Activated T-cell treated with anti-CD3 and anti-CD28 coated beads, Interleukin-2, amount 50 U/mL, for 4 hours (primary cell): ENCODE data around the gene HFM1. TPM values are rescaled to one million over a fixed set of nuclear protein-coding genes. Genes with fewer than 3 reads are reported as not detected.
"Not testable (repeated sequence)": the region's sequence is repeated elsewhere in the genome, so short reads cannot be mapped to it uniquely, and the experiment has no call there.

ENCODE experiments used
- ATAC-seq, 2 donors: fragments of 200-7000 bp; cut with Tn5 transposase; one replicate each; pipeline ENCODE4 v1.10.0; 2021
- DNase-seq: peaks from one replicate; pipeline ENCODE4 v3.0.0-alpha.2; 2020
- H3K27me3 Mint-ChIP-seq: one replicate; pipeline ENCODE4 v1.8.0; 2021; ENCODE audit warnings: low read depth, mixed read lengths
- H3K36me3 Mint-ChIP-seq: one replicate; pipeline ENCODE4 v1.8.0; 2022; ENCODE audit warnings: mixed read lengths; ENCODE audit not compliant: insufficient read depth
- H3K4me1 Mint-ChIP-seq: one replicate; pipeline ENCODE4 v1.8.0; 2021; ENCODE audit warnings: low read depth, mixed read lengths
- H3K4me3 Mint-ChIP-seq: one replicate; pipeline ENCODE4 v1.8.0; 2021; ENCODE audit warnings: mild to moderate bottlenecking, moderate library complexity, mixed read lengths
- H3K9me3 Mint-ChIP-seq: one replicate; pipeline ENCODE4 v1.8.0; 2021; ENCODE audit warnings: mixed read lengths
- total RNA-seq, 3 donors: library from RNA; stranded (reverse); gene quantifications; one replicate each; pipeline ENCODE4 v1.2.1, GENCODE V29; 2021

HFM1 gene
- total RNA-seq, 3 donors from 2014 or later: 0.10 to 0.11 TPM; not detected in 1

- DNase-seq: no peak
- Mint-ChIP-seq H3K9me3 (no peaks in the 10 kb centered on the region), H3K27me3 (peaks cover 21% of the 10 kb centered on the region)
These were observed 6.3 kb downstream of the HFM1 start for GRCh38 chr1:91398291-91398690.

GRCh38 chr1:91397605-91398004 is 7.0 kb downstream of the HFM1 start:
- H3K4me1 Mint-ChIP-seq: no peaks in the 10 kb centered on the region

More at GRCh38 chr1:91398291-91398690, 6.3 kb downstream of the HFM1 start:
- H3K4me1 Mint-ChIP-seq: no peaks in the 10 kb centered on the region
- no peak overlapping the region for H3K4me3 Mint-ChIP-seq
- ATAC-seq: no peak
- no peaks in the 10 kb centered on the region for H3K36me3 Mint-ChIP-seq

GRCh38 chr1:91393042-91393441 is 11.6 kb downstream of the HFM1 start:
- no peak for ATAC-seq

More at GRCh38 chr1:91397605-91398004, 7.0 kb downstream of the HFM1 start:
- no peak for ATAC-seq
- Mint-ChIP-seq H3K9me3 (no peaks in the 10 kb centered on the region), H3K36me3 (no peaks in the 10 kb centered on the region), H3K4me3 (no peak overlapping the region), H3K27me3 (peaks cover 20% of the 10 kb centered on the region)
- DNase-seq: no peak

DNA sequence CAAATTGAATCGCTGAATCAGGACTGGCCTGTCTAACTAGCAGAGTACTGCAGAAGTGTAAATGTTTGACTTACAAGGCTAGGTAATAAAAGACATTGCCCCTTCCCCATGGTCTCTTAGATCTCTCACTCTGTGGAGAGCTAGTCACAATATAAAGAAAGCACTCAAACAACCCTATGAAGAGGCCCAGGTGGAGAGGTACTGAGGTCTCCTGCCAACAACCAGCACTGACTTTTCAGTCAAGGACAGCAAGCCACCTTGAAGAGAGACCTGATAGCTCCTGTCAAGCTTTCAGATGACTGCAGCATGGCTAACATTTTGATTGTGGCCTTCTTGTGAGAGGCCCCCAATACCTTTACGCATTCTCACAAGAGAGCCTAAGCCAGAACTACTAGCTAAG is 18.5 kb downstream of the HFM1 start:
- ATAC-seq (no peak), DNase-seq (no peak)
- no peak overlapping the region for H3K4me3 Mint-ChIP-seq
- no peaks in the 10 kb centered on the region for H3K4me1 Mint-ChIP-seq
- no peaks in the 10 kb centered on the region for H3K9me3 Mint-ChIP-seq
- peaks cover 30% of the 10 kb centered on the region for H3K27me3 Mint-ChIP-seq
- no peaks in the 10 kb centered on the region for H3K36me3 Mint-ChIP-seq

More at GRCh38 chr1:91393042-91393441, 11.6 kb downstream of the HFM1 start:
- DNase-seq: no peak
- Mint-ChIP-seq H3K4me1 (no peaks in the 10 kb centered on the region), H3K9me3 (no peaks in the 10 kb centered on the region), H3K4me3 (no peak overlapping the region), H3K36me3 (no peaks in the 10 kb centered on the region), H3K27me3 (peaks cover 22% of the 10 kb centered on the region)

- H3K9me3 Mint-ChIP-seq: no peaks in the 10 kb centered on the region
- DNase-seq (no peak), ATAC-seq (no peak)
- peaks cover 16% of the 10 kb centered on the region for H3K27me3 Mint-ChIP-seq
- no peaks in the 10 kb centered on the region for H3K4me1 Mint-ChIP-seq
- H3K4me3 Mint-ChIP-seq: no peak overlapping the region
- no peaks in the 10 kb centered on the region for H3K36me3 Mint-ChIP-seq
These were observed 21.2 kb downstream of the HFM1 start for GRCh38 chr1:91383456-91383855.

- H3K36me3 Mint-ChIP-seq: no peaks in the 10 kb centered on the region
- H3K4me1 Mint-ChIP-seq: no peaks in the 10 kb centered on the region
- DNase-seq (no peak), ATAC-seq (no peak)
- no peak overlapping the region for H3K4me3 Mint-ChIP-seq
- H3K27me3 Mint-ChIP-seq: peaks cover 10% of the 10 kb centered on the region
- no peaks in the 10 kb centered on the region for H3K9me3 Mint-ChIP-seq
These were observed 22.8 kb downstream of the HFM1 start for GRCh38 chr1:91381844-91382243.

GRCh38 chr1:91374086-91374485 is 30.6 kb downstream of the HFM1 start:
- Mint-ChIP-seq H3K27me3 (no peaks in the 10 kb centered on the region), H3K9me3 (no peaks in the 10 kb centered on the region), H3K36me3 (no peaks in the 10 kb centered on the region), H3K4me1 (no peaks in the 10 kb centered on the region), H3K4me3 (no peak overlapping the region)
- ATAC-seq (no peak), DNase-seq (no peak)

GRCh38 chr1:91372230-91372629 is 32.4 kb downstream of the HFM1 start:
- H3K4me3 Mint-ChIP-seq, H3K9me3 Mint-ChIP-seq, DNase-seq, H3K4me1 Mint-ChIP-seq, ATAC-seq, H3K27me3 Mint-ChIP-seq, H3K36me3 Mint-ChIP-seq: not testable (repeated sequence)

GRCh38 chr1:91349524-91349923 is 55.1 kb downstream of the HFM1 start:
- Mint-ChIP-seq H3K27me3 (peaks cover 6% of the 10 kb centered on the region), H3K36me3 (peaks cover 2% of the 10 kb centered on the region), H3K4me3 (no peak overlapping the region), H3K4me1 (no peaks in the 10 kb centered on the region), H3K9me3 (peaks cover 10% of the 10 kb centered on the region)
- ATAC-seq (no peak), DNase-seq (no peak)

DNA sequence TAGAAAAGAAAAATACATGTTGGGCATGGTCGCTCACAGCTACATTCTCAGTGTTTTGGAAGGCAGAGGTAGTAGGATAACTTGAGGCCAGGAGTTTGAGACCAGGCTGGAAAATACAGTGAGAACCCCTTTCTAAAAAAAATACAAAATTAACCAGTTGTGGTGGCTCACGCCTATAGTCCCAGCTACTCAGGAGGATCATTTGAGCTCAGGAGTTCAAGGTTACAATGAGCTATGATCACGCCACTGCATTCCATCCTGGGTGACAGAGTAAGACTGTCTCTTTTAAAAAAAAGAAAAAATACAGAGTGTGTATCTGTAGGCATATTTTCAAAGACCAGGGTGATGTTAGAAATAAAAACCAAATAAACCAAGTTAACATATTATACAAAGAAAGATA is 57.8 kb downstream of the HFM1 start:
- no peak for ATAC-seq
- H3K4me3 Mint-ChIP-seq: no peak overlapping the region

GRCh38 chr1:91345395-91346005 is 59.1 kb downstream of the HFM1 start:
- H3K36me3 Mint-ChIP-seq: no peaks in the 10 kb centered on the region
- no peak for DNase-seq
- H3K4me1 Mint-ChIP-seq: no peaks in the 10 kb centered on the region
- no peak overlapping the region for H3K4me3 Mint-ChIP-seq
- no peaks in the 10 kb centered on the region for H3K9me3 Mint-ChIP-seq
- H3K27me3 Mint-ChIP-seq: peaks cover 2% of the 10 kb centered on the region
- ATAC-seq: no peak

More for the DNA sequence above, 57.8 kb downstream of the HFM1 start:
- Mint-ChIP-seq H3K9me3 (no peaks in the 10 kb centered on the region), H3K4me1 (no peaks in the 10 kb centered on the region), H3K36me3 (no peaks in the 10 kb centered on the region), H3K27me3 (peaks cover 2% of the 10 kb centered on the region)
- no peak for DNase-seq

GRCh38 chr1:91338501-91338900 is 66.1 kb downstream of the HFM1 start:
- Mint-ChIP-seq H3K9me3 (no peaks in the 10 kb centered on the region), H3K27me3 (peaks cover 10% of the 10 kb centered on the region), H3K36me3 (no peaks in the 10 kb centered on the region), H3K4me1 (no peaks in the 10 kb centered on the region), H3K4me3 (no peak overlapping the region)
- no peak for DNase-seq
- ATAC-seq: no peak

DNA sequence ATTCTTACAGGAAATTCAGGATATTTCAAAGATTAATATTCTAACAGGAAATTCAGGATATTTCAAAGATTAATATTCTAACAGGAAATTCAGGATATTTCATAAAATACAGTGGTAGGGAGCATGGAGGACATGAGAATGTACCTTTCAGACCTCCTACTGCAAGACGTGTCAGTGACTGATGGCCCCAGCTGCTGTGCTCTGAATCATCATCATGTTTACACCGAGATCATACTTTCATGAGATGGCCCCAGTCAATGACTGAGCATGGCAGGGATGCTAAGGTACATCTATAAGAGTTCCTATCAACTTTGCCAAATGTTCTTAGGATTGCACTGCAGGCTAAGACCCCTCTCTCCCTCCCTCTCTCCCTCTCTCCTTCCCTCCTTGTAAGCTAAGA is 69.0 kb downstream of the HFM1 start:
- ATAC-seq (no peak), DNase-seq (no peak)
- Mint-ChIP-seq H3K9me3 (no peaks in the 10 kb centered on the region), H3K4me1 (no peaks in the 10 kb centered on the region), H3K27me3 (peaks cover 10% of the 10 kb centered on the region), H3K4me3 (no peak overlapping the region), H3K36me3 (no peaks in the 10 kb centered on the region)

GRCh38 chr1:91334856-91335255 is 69.8 kb downstream of the HFM1 start:
- no peak for ATAC-seq
- Mint-ChIP-seq H3K9me3 (no peaks in the 10 kb centered on the region), H3K27me3 (peaks cover 9% of the 10 kb centered on the region), H3K36me3 (no peaks in the 10 kb centered on the region), H3K4me1 (no peaks in the 10 kb centered on the region), H3K4me3 (no peak overlapping the region)
- DNase-seq: no peak

- ATAC-seq (no peak), DNase-seq (no peak)
- H3K9me3 Mint-ChIP-seq: no peaks in the 10 kb centered on the region
- H3K36me3 Mint-ChIP-seq: no peaks in the 10 kb centered on the region
- H3K4me3 Mint-ChIP-seq: no peak overlapping the region
- H3K27me3 Mint-ChIP-seq: peaks cover 16% of the 10 kb centered on the region
- no peaks in the 10 kb centered on the region for H3K4me1 Mint-ChIP-seq
These were observed 79.2 kb downstream of the HFM1 start for GRCh38 chr1:91325456-91325855.
